Trophoblast cell (in vitro differentiated cells and primary cell): ENCODE measurements around the gene TEX13D.

Experiments used
- DNase-seq, 2 donors: peaks; one replicate each; pipeline ENCODE4 v3.0.0-alpha.2; 2016
- H2AFZ ChIP-seq: 2 replicates; pipeline ENCODE4 v1.6.1; 2013; ENCODE audit warnings: low read length, moderate library complexity, mild to moderate bottlenecking; ENCODE audit not compliant: insufficient read depth, poor library complexity
- H2AK5ac ChIP-seq: 2 replicates; pipeline ENCODE4 v1.6.1; 2013; ENCODE audit warnings: mild to moderate bottlenecking, low read length
- H2BK120ac ChIP-seq: 2 replicates; pipeline ENCODE4 v1.6.1; 2013; ENCODE audit warnings: low read length, mild to moderate bottlenecking, moderate library complexity; ENCODE audit not compliant: insufficient read depth, poor library complexity
- H2BK12ac ChIP-seq: 2 replicates; pipeline ENCODE4 v1.6.1; 2013; ENCODE audit warnings: mild to moderate bottlenecking, low read length, moderate library complexity
- H2BK5ac ChIP-seq: 2 replicates; pipeline ENCODE4 v1.6.1; 2013; ENCODE audit warnings: low read length, low read depth, moderate library complexity, mild to moderate bottlenecking; ENCODE audit not compliant: poor library complexity
- H3K14ac ChIP-seq: 2 replicates; pipeline ENCODE4 v1.6.1; 2013; ENCODE audit warnings: mild to moderate bottlenecking, low read length
- H3K18ac ChIP-seq: 2 replicates; pipeline ENCODE4 v1.6.1; 2013; ENCODE audit warnings: mild to moderate bottlenecking, low read length
- H3K23ac ChIP-seq: 2 replicates; pipeline ENCODE4 v1.6.1; 2013; ENCODE audit warnings: low read length
- H3K27ac ChIP-seq: 2 replicates; pipeline ENCODE4 v1.5.1; 2013; ENCODE audit warnings: low read depth, mild to moderate bottlenecking, inconsistent platforms, low read length, moderate library complexity
- H3K27me3 ChIP-seq: 2 replicates; pipeline ENCODE4 v1.6.1; 2013; ENCODE audit warnings: inconsistent platforms, mild to moderate bottlenecking, low read length, moderate library complexity; ENCODE audit not compliant: insufficient read depth
- H3K36me3 ChIP-seq, 2 experiments: 1 replicate in 1 of 2; 2 replicates in 1 of 2; pipeline ENCODE4 v1.6.1; 2013; ENCODE audit warnings: low read length in 2 of 2, mild to moderate bottlenecking in 2 of 2, moderate library complexity in 1 of 2; ENCODE audit not compliant: insufficient read depth in 2 of 2, control insufficient read depth in 1 of 2
- H3K4ac ChIP-seq: 2 replicates; pipeline ENCODE4 v1.6.1; 2013; ENCODE audit warnings: low read depth, mild to moderate bottlenecking, low read length, moderate library complexity
- H3K4me1 ChIP-seq, 2 experiments: 1 replicate in 1 of 2; 2 replicates in 1 of 2; pipeline ENCODE4 v1.6.1; 2013; ENCODE audit warnings: low read length in 2 of 2, mild to moderate bottlenecking in 2 of 2, moderate library complexity in 1 of 2; ENCODE audit not compliant: insufficient read depth in 2 of 2, control insufficient read depth in 1 of 2
- H3K4me2 ChIP-seq: 2 replicates; pipeline ENCODE4 v1.6.1; 2013; ENCODE audit warnings: inconsistent platforms, mild to moderate bottlenecking, low read length, moderate library complexity
- H3K4me3 ChIP-seq: 2 replicates; pipeline ENCODE4 v1.5.1; 2013; ENCODE audit warnings: mild to moderate bottlenecking, low read depth, low read length, inconsistent platforms
- H3K79me1 ChIP-seq: one replicate; pipeline ENCODE4 v1.6.1; 2013; ENCODE audit warnings: low read length
- H3K79me2 ChIP-seq: 2 replicates; pipeline ENCODE4 v1.6.1; 2013; ENCODE audit warnings: low read length, mild to moderate bottlenecking; ENCODE audit not compliant: control insufficient read depth, insufficient read depth, poor library complexity
- H3K9ac ChIP-seq: 2 replicates; pipeline ENCODE4 v1.6.1; 2013; ENCODE audit warnings: mild to moderate bottlenecking, low read length
- H3K9me3 ChIP-seq: 2 replicates; pipeline ENCODE4 v1.6.1; 2013; ENCODE audit warnings: low read depth, mild to moderate bottlenecking, control low read depth, inconsistent platforms, low read length; ENCODE audit not compliant: insufficient read depth
- H4K12ac ChIP-seq: 2 replicates; pipeline ENCODE4 v1.6.1; 2013; ENCODE audit warnings: low read depth, mild to moderate bottlenecking, low read length, moderate library complexity
- H4K8ac ChIP-seq: 2 replicates; pipeline ENCODE4 v1.6.1; 2013; ENCODE audit warnings: low read depth, mild to moderate bottlenecking, low read length, moderate library complexity
- H4K91ac ChIP-seq: one replicate; pipeline ENCODE4 v1.6.1; 2013; ENCODE audit warnings: low read depth, mild to moderate bottlenecking, low read length, moderate library complexity
- WGBS: extraction: QIAGEN DNeasy Blood & Tissue Kit; methylation state at CpG from one replicate; pipeline ENCODE4 v1.1.7; 2013; ENCODE audit warnings: missing lambda C conversion rate; ENCODE audit not compliant: insufficient read length, insufficient coverage; ENCODE audit errors: extremely low coverage; 5-methylcytosine and 5-hydroxymethylcytosine counted together

TEX13D gene

DNA sequence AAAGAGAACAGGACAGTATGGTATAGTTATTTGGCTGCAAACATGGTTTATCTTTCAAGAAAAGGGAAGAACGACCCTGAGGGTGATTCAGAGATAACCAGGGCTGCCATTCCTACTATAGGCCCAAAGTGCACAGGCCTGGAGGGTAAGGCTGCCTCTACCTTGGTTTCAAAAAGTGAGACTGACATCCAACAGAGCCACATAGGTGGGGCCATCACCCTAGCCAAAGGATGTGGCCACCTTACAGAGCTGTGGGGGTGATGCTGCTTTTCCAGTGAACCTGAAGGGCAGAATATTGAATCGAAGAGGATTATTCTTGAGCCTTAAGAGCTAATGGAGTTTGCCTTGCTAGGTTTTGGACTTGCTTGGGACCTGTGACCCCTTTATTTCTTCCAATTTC, 29.6 kb downstream of the TEX13D start:
- Histone ChIP-seq H3K36me3 (no peaks in the 10 kb centered on the region), H3K9me3 (no peaks in the 10 kb centered on the region), H3K27me3 (no peaks in the 10 kb centered on the region), H2BK5ac (no peak overlapping the region), H3K27ac (no peak overlapping the region), H2AFZ (no peak overlapping the region), H3K23ac (no peak overlapping the region), H2BK120ac (no peak overlapping the region), H2BK12ac (no peak overlapping the region), H3K4ac (no peak overlapping the region), H3K9ac (no peak overlapping the region), H3K79me2 (no peaks in the 10 kb centered on the region), H2AK5ac (no peak overlapping the region), H3K4me3 (no peak overlapping the region), H3K79me1 (no peaks in the 10 kb centered on the region), H3K4me1 (no peaks in the 10 kb centered on the region), H4K91ac (no peak overlapping the region), H3K4me2 (no peak overlapping the region), H3K14ac (no peak overlapping the region), H4K8ac (no peak overlapping the region), H3K18ac (no peak overlapping the region), H4K12ac (no peak overlapping the region)
- no peak for DNase-seq
- no CpG with 5 or more reads among the region's 2 CpGs for WGBS

- no peak overlapping the region for H2BK5ac ChIP-seq
- H3K4ac ChIP-seq = no peak overlapping the region
- no peak overlapping the region for H2BK12ac ChIP-seq
- no peak overlapping the region for H3K27ac ChIP-seq
- H3K9ac ChIP-seq = no peak overlapping the region
- no CpG with 5 or more reads among the region's 1 CpG for WGBS
- no peak for DNase-seq
- no peak overlapping the region for H2BK120ac ChIP-seq
- no peaks in the 10 kb centered on the region for H3K79me1 ChIP-seq
- no peak overlapping the region for H3K4me3 ChIP-seq
- no peak overlapping the region for H4K12ac ChIP-seq
- H2AK5ac ChIP-seq = no peak overlapping the region
- no peak overlapping the region for H4K91ac ChIP-seq
- H3K4me2 ChIP-seq = no peak overlapping the region
- no peaks in the 10 kb centered on the region for H3K79me2 ChIP-seq
- no peak overlapping the region for H4K8ac ChIP-seq
- no peak overlapping the region for H3K18ac ChIP-seq
- H3K23ac ChIP-seq = no peak overlapping the region
- H3K27me3 ChIP-seq = no peaks in the 10 kb centered on the region
- H3K36me3 ChIP-seq = no peaks in the 10 kb centered on the region
- H3K9me3 ChIP-seq = no peaks in the 10 kb centered on the region
- H2AFZ ChIP-seq = no peak overlapping the region
- no peaks in the 10 kb centered on the region for H3K4me1 ChIP-seq
- H3K14ac ChIP-seq = no peak overlapping the region
Measured at GRCh38 chrX:124362761-124363160, 30.3 kb downstream of the TEX13D start.

- no peak overlapping the region for H3K14ac ChIP-seq
- no peak overlapping the region for H4K8ac ChIP-seq
- H3K36me3 ChIP-seq = no peaks in the 10 kb centered on the region
- no peaks in the 10 kb centered on the region for H3K9me3 ChIP-seq
- no peak overlapping the region for H3K4me3 ChIP-seq
- no peak overlapping the region for H3K4me2 ChIP-seq
- H4K91ac ChIP-seq = no peak overlapping the region
- no peak for DNase-seq
- H2BK5ac ChIP-seq = no peak overlapping the region
- no peak overlapping the region for H3K4ac ChIP-seq
- H2AK5ac ChIP-seq = no peak overlapping the region
- H2BK120ac ChIP-seq = no peak overlapping the region
- H3K79me2 ChIP-seq = no peaks in the 10 kb centered on the region
- H3K23ac ChIP-seq = no peak overlapping the region
- H4K12ac ChIP-seq = no peak overlapping the region
- H3K9ac ChIP-seq = no peak overlapping the region
- H3K4me1 ChIP-seq = no peaks in the 10 kb centered on the region
- no peaks in the 10 kb centered on the region for H3K79me1 ChIP-seq
- no peak overlapping the region for H3K27ac ChIP-seq
- no peak overlapping the region for H2BK12ac ChIP-seq
- H2AFZ ChIP-seq = no peak overlapping the region
- H3K27me3 ChIP-seq = no peaks in the 10 kb centered on the region
- H3K18ac ChIP-seq = no peak overlapping the region
Measured at GRCh38 chrX:124369722-124370121, 37.3 kb downstream of the TEX13D start.

DNA sequence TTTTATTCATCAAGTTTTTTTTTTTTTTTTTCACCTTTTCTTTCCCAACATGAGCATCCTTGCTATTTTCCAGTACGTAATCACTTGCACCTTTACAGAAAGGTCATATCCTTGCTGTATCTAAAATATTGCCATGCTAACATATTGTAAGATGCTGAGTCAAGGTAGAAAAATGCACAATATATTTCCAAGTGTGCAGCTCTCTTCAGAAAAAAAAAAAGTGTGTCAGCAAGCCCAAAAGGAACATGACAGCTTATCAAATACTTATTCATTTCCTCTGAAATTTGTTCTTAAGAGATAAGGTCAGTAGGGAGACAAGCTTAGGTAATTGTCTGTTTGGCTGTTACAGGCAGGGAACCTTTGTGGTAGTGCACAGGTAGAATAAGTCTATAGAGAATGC, 40.9 kb downstream of the TEX13D start:
- Histone ChIP-seq H3K4me3 (no peak overlapping the region), H3K36me3 (no peaks in the 10 kb centered on the region), H4K91ac (no peak overlapping the region), H3K23ac (no peak overlapping the region), H4K12ac (no peak overlapping the region), H3K14ac (no peak overlapping the region), H2BK120ac (no peak overlapping the region), H2BK12ac (no peak overlapping the region), H3K4me2 (no peak overlapping the region), H3K9me3 (no peaks in the 10 kb centered on the region), H4K8ac (no peak overlapping the region), H3K18ac (no peak overlapping the region), H3K4me1 (no peaks in the 10 kb centered on the region), H3K27me3 (no peaks in the 10 kb centered on the region), H3K9ac (no peak overlapping the region), H3K4ac (no peak overlapping the region), H2BK5ac (no peak overlapping the region), H2AFZ (no peak overlapping the region), H3K27ac (no peak overlapping the region), H3K79me1 (no peaks in the 10 kb centered on the region), H2AK5ac (no peak overlapping the region), H3K79me2 (no peaks in the 10 kb centered on the region)
- no CpG with 5 or more reads among the region's 1 CpG for WGBS
- no peak for DNase-seq
